Tibial nerve (tissue), 4 donors: ENCODE data around the gene FBXL17.

ENCODE experiments used
- CTCF ChIP-seq, 5 experiments: fragments of 200-600 bp in 3 of 5; fragments of 450-650 bp in 2 of 5; sonication (generic) in 3 of 5; IDR thresholded peaks; one replicate each; pipeline ENCODE4 v1.5.1; 2016 to 2019; ENCODE audit warnings: antibody characterized with exemption in 5 of 5, mild to moderate bottlenecking in 3 of 5, moderate library complexity in 2 of 5
- EP300 ChIP-seq, 2 donors: sonication (generic); formaldehyde crosslinking; IDR thresholded peaks; one replicate each; pipeline ENCODE4 v1.6.1; 2017; ENCODE audit warnings: antibody characterized with exemption in 2 of 2, mild to moderate bottlenecking in 1 of 2

GRCh38 chr5:107937651-107938355 lies 444.1 kb downstream of the FBXL17 start:
- no peak for TF ChIP-seq CTCF (IDR thresholded peaks at IDR 0.05)
- TF ChIP-seq EP300 (IDR thresholded peaks at IDR 0.05), result no peak
